Duodenal mucosa (tissue), 2 donors: ENCODE measurements around the gene LSR.

Source experiments
- H3K27ac ChIP-seq: one replicate; pipeline ENCODE4 v1.7.0; 2013; ENCODE audit warnings: low read depth, low read length
- H3K27me3 ChIP-seq, 2 donors: one replicate each; pipeline ENCODE4 v1.7.0; 2013; ENCODE audit warnings: low read length in 2 of 2, control low read depth in 1 of 2; ENCODE audit not compliant: insufficient read depth in 2 of 2, control insufficient read depth in 1 of 2
- H3K36me3 ChIP-seq, 2 donors: one replicate each; pipeline ENCODE4 v1.7.0; 2013; ENCODE audit warnings: low read length in 2 of 2, control low read depth in 1 of 2; ENCODE audit not compliant: insufficient read depth in 2 of 2, control insufficient read depth in 1 of 2
- H3K4me1 ChIP-seq, 2 donors: one replicate each; pipeline ENCODE4 v1.7.0; 2013; ENCODE audit warnings: low read length in 2 of 2, control low read depth in 1 of 2; ENCODE audit not compliant: insufficient read depth in 2 of 2, control insufficient read depth in 1 of 2
- H3K4me3 ChIP-seq, 2 donors: one replicate each; pipeline ENCODE4 v1.7.0; 2013; ENCODE audit warnings: low read length in 2 of 2, low read depth in 1 of 2
- H3K9ac ChIP-seq, 2 donors: one replicate each; pipeline ENCODE4 v1.7.0; 2013; ENCODE audit warnings: low read length in 2 of 2, low read depth in 1 of 2
- H3K9me3 ChIP-seq, 2 donors: one replicate each; pipeline ENCODE4 v1.7.0; 2013; ENCODE audit warnings: low read length in 2 of 2, control low read depth in 1 of 2; ENCODE audit not compliant: control insufficient read depth in 1 of 2

Gene LSR, protein sequence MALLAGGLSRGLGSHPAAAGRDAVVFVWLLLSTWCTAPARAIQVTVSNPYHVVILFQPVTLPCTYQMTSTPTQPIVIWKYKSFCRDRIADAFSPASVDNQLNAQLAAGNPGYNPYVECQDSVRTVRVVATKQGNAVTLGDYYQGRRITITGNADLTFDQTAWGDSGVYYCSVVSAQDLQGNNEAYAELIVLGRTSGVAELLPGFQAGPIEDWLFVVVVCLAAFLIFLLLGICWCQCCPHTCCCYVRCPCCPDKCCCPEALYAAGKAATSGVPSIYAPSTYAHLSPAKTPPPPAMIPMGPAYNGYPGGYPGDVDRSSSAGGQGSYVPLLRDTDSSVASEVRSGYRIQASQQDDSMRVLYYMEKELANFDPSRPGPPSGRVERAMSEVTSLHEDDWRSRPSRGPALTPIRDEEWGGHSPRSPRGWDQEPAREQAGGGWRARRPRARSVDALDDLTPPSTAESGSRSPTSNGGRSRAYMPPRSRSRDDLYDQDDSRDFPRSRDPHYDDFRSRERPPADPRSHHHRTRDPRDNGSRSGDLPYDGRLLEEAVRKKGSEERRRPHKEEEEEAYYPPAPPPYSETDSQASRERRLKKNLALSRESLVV

DNA sequence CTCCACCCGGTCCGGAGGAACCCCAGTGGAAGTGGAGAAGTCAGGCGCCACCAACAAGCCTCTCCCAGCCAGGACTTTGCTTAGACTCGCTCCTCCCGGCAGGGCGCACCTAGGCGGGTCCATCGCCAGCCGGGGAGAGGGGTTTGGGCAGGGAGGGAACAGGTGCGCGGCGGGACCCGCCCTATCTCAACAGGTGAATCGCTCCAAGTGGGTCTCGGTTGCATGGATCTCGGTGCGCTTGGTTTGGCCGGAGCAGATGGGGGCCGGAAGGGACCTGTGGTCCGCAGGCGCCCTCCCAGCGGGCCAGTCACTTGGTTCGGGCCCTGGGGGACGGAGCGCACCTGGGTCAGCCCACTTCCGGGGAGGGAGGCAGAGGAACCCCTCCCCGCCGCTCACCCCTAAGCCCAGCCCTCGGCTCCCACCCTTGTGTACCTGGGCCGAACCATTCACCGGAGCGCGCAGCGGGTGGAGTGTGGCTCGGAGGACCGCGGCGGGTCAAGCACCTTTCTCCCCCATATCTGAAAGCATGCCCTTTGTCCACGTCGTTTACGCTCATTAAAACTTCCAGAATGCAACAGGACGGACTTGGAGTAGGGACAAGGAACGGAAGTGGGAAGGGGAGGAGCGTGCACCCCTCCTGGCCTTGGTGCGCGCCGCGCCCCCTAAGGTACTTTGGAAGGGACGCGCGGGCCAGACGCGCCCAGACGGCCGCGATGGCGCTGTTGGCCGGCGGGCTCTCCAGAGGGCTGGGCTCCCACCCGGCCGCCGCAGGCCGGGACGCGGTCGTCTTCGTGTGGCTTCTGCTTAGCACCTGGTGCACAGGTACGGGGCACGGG, at the start of gene LSR:
Gene LSR, plus strand, starts transcription at position 693 of the 836 bp plus-strand sequence. Its CDS starts 21 bp downstream, at position 714.
- H3K4me3 ChIP-seq: peak within 1 kb of the TSS; percentile 77 to 90
- peak within 1 kb of the TSS; percentile 93 for H3K27ac ChIP-seq
- peaks cover 9 to 10% of the 10 kb centered on the region in 2 donors for H3K4me1 ChIP-seq
- H3K9ac ChIP-seq: peak within 1 kb of the TSS; percentile 73 to 88
- peaks cover 0 to 17% of the 10 kb centered on the region in 2 donors for H3K36me3 ChIP-seq
- no peaks in the 10 kb centered on the region for H3K27me3 ChIP-seq
- H3K9me3 ChIP-seq: no peaks in the 10 kb centered on the region

DNA sequence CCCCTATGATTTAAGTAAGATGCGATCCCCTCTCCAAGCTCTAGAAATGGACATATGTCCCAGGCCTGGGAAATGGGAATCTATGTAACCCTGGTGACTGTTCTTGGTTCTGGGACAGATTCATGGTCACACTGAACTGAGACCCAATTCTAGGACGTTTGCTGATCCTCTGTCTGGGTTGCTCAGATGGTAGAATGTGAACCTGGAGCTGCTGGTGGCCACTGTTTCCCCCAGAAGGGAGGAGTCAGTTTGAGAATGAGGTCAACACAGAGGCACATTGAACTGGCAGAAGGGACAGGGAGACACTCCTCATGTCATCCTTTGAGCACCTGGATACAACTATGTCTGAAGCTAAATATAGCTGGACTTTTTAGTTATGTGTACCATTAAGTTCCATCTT, 49.3 kb upstream of the LSR start:
- Histone ChIP-seq H3K4me1 (no peaks in the 10 kb centered on the region), H3K27me3 (no peaks in the 10 kb centered on the region), H3K4me3 (no peak overlapping the region), H3K36me3 (no peaks in the 10 kb centered on the region), H3K9me3 (no peaks in the 10 kb centered on the region), H3K9ac (no peak overlapping the region), H3K27ac (no peak overlapping the region)

DNA sequence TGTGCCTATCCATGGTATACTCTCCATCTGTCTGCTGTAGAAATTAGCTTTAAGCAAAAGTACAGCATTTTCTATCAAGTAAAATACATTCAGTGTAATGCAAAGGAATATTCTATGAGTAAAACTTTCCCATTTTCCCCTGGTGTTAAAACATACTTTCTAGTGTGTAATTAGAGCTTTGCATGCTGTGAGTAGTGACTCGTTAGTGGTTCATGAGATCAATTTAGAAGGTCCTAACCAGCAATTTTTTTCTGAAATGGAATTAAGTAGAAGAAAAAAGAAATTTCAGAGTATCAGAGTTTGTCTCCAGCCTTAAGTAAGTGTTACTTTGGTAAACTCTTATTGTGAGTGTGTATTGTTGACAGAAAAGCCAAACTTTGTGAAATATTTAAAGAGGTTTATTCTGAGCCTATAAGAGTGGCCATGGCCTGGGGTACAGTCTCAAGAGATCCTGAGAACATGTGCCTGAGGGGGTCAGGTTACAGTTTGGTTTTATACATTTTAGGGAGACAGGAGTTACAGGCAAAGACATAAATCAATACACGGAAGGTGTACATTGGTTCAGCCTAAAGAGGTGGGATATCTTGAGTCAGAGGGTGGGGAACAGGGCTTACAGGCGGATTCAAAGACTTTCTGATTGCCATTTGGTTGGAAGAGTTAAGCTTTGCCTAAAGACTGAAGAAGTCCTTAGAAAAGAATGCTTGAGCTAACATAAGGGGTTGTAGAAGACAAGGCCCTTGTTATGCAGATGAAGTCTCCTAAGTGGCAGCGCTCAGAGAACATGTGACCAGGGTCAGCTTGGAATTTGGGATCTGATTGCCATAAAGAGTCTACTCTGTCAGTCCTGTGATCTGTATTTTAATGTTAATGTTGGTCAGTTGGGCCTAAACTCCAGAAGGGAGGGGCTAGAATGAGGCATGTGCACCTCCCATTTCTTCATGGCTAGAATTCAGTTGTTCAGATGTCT, 45.8 kb upstream of the LSR start:
- Histone ChIP-seq H3K4me1 (peaks cover 16 to 20% of the 10 kb centered on the region in 2 donors), H3K36me3 (no peaks in the 10 kb centered on the region), H3K9me3 (no peaks in the 10 kb centered on the region), H3K4me3 (no peak overlapping the region), H3K27me3 (no peaks in the 10 kb centered on the region), H3K9ac (no peak overlapping the region), H3K27ac (no peak overlapping the region)

DNA sequence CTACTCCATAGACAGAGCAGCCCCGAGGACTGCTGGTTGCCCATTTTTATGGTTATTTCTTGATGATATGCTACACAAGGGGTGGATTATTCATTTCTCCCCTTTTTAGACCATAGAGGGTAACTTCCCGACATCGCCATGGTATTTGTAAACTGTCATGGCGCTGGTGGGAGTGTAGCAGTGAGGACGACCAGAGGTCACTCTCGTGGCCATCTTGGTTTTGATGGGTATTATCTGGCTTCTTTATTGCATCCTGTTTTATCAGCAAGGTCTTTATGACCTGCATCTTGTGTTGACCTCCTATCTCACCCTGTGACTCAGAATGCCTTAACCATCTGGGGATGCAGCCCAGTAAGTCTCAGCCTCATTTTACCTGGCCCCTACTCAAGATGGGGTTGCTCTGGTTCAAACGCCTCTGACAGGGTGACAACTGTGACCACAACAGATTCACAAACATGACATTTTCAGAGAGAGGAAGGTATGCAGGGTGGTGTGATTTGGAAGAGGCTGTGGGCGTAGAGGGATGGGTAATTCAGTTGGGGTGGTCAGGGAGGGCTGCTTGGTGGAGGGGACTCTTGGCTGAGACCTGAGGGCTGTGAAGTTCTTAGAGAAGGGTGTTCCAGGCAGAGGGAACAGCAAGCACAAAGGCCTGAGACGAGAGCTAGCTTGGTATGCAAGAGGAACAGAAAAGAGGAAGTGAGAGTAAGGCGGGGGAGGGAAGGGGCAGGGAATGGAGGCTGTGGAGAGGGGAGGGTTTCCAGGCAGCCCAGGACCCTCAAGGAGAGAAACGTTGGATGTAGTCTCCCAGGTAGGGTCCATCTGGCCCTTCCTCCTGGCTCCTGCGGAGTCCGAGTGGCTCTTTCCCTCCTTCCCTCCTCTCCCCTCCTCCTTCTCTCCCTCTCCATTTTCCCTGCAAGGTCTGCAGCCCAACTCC, 43.7 kb upstream of the LSR start:
- Histone ChIP-seq H3K4me3 (no peak overlapping the region), H3K4me1 (peaks cover 16 to 20% of the 10 kb centered on the region in 2 donors), H3K36me3 (no peaks in the 10 kb centered on the region), H3K27me3 (no peaks in the 10 kb centered on the region), H3K9me3 (no peaks in the 10 kb centered on the region), H3K27ac (no peak overlapping the region), H3K9ac (peak overlapping the region in 1 of 2 donors; percentile 13)

DNA sequence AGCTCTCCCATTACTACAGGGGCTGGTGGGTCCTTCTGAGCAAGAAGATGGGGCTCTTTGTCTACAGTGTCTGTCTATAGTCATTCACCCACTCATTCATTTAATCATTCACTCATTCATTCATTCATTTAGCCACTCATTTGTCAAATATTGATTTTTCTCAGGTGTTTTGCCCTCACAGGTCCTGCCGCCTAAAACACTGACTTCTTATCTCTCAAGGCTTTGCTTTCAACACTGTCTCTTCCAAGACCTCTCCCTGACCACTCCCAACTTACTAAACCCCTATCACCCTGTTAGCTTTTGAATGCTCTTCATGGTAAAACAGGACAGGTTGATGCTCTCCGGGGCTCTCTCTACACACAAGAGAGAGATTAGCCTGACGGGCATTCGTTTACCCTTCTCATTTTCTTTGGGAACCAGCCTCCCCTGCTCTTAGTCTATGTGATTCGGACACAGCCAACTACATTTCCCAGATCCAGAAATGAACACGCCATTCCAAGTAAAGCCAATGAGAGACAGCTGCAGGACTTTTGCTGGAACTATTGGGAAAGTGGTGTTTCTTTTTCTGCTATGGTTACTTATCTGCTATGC, 43.0 kb upstream of the LSR start:
- no peaks in the 10 kb centered on the region for H3K36me3 ChIP-seq
- H3K27ac ChIP-seq: no peak overlapping the region
- no peaks in the 10 kb centered on the region for H3K9me3 ChIP-seq
- peaks cover 16 to 20% of the 10 kb centered on the region in 2 donors for H3K4me1 ChIP-seq
- H3K9ac ChIP-seq: peak overlapping the region in 1 of 2 donors; percentile 13
- peak overlapping the region in 1 of 2 donors; percentile 4 for H3K4me3 ChIP-seq
- H3K27me3 ChIP-seq: no peaks in the 10 kb centered on the region

DNA sequence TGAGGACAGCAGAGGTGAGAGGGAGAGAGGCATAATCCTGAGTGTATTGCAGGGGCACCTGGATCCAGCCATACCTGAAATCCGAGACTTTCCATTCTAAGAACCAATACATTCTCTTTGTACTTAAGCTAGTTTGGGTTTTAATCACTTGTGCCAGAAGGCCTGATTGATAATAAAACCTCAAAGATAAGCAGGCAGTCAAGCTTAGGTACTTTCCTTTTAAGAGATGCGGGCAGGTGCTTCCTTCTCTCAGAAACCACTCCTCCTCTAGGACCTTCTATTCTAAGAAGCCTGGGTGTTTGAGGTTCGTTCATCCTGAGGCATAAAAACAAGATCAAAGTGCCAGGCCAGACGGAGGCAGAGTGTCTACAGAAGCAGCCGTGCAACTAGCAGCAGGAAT, 42.4 kb upstream of the LSR start:
- Histone ChIP-seq H3K4me1 (peaks cover 16 to 22% of the 10 kb centered on the region in 2 donors), H3K4me3 (peak overlapping the region in 1 of 2 donors; percentile 10), H3K36me3 (no peaks in the 10 kb centered on the region), H3K27ac (no peak overlapping the region), H3K9ac (peak overlapping the region in 1 of 2 donors; percentile 39), H3K27me3 (no peaks in the 10 kb centered on the region), H3K9me3 (no peaks in the 10 kb centered on the region)

DNA sequence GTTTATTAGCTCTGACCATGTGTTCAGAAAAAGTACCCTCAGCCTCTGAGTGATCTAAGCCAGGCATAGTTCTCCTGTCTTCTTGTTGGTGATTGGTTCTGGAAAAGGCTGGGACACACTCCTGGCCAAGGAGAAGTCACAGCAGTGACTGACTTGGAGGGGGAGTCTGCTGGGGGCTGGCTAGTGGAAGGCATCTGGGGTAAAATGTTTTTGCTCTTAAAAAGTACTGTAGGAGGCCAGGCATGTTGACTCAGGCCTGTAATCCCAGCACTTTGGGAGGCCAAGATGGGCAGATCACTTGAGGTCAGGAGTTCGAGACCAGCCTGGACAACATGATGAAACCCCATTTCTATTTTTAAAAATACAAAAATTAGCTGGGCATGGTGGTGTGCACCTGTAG, 41.9 kb upstream of the LSR start:
- peak overlapping the region in 1 of 2 donors; percentile 39 for H3K9ac ChIP-seq
- H3K27me3 ChIP-seq: no peaks in the 10 kb centered on the region
- H3K4me1 ChIP-seq: peaks cover 16 to 27% of the 10 kb centered on the region in 2 donors
- H3K36me3 ChIP-seq: no peaks in the 10 kb centered on the region
- no peaks in the 10 kb centered on the region for H3K9me3 ChIP-seq
- peak overlapping the region in 1 of 2 donors; percentile 10 for H3K4me3 ChIP-seq
- no peak overlapping the region for H3K27ac ChIP-seq

DNA sequence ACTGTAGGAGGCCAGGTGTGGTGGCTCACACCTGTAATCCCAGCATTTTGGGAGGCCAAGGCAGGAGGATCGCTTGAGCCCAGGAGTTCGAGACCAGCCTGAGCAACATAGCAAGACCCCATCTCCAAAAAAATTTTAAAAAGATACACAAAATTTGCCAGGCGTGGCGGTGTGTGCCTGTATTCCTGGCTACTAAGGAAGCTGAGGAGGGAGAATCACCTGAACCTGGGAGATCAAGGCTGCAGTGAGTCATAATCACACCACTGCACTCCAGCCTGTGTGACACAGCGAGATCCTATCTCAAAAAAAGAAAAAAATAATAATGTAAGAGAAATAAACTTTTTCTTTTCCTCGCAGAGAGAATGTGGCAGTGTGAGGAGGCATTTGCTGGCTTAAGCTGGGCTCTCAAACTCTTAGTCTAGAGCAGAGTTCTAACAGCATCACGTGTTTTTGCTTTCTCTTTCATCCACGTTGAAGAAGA, 41.4 kb upstream of the LSR start:
- no peaks in the 10 kb centered on the region for H3K27me3 ChIP-seq
- no peaks in the 10 kb centered on the region for H3K36me3 ChIP-seq
- H3K4me1 ChIP-seq: peaks cover 20 to 32% of the 10 kb centered on the region in 2 donors
- H3K27ac ChIP-seq: no peak overlapping the region
- H3K9ac ChIP-seq: no peak overlapping the region
- H3K4me3 ChIP-seq: no peak overlapping the region
- H3K9me3 ChIP-seq: no peaks in the 10 kb centered on the region
